M059J (cell line): ENCODE data around the gene ABR. TPM values are rescaled to one million over a fixed set of nuclear protein-coding genes. Genes with fewer than 3 reads are reported as not detected.
A peak's percentile ranks its signal among the peaks of the same experiment; 100 is the strongest.
"Not testable (repeated sequence)": the region's sequence is repeated elsewhere in the genome, so short reads cannot be mapped to it uniquely, and the experiment has no call there.

Experiments
- DNase-seq: peaks from one replicate; pipeline ENCODE4 v3.0.0-alpha.2; 2012; ENCODE audit warnings: low read depth
- total RNA-seq: library from RNA; depleted of rRNA; stranded (reverse); fragments of >200 nt; shearing (Covaris generic); gene quantifications from 2 replicates; pipeline ENCODE4 v1.2.3, GENCODE V29; 2014

Gene ABR
- total RNA-seq, 1 experiment from 2014 or later, result 47.3 TPM

DNA sequence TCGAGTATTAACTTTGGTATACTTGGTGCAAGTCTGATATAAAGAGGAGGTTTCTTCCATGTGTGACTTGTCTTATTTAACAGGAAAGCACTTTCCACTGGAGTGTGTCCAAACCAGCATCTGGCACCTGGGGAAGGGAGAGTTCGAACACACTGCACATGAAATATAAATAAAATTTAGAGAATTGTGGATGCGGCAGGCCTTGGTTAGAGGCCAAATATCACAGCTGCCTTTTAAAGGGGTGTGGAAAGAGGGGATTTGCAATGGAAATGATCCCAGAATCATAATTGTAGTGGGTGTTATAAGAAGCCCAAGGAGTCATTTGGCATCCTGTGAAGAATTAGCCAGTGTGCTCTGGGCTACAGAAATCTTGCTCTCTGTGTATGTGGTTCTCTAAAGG, 195.9 kb downstream of the ABR start:
- no peak for DNase-seq

DNA sequence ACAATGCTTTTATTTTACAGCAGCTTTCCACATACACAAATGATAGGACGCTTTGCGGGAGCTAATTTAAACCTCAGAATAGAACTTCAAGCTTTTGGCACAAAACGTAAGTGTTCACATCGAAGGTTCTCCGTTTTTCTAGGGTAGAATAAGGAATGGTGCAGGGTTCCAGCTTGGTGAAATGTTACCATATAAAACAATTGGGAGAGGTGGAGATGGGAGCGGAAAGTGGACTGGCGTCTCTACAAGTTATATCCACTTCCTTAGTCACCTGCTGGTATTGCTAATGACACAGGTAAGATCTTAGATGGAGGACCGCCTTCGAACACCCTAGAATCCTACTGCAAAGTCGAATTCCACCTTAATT, 198.5 kb downstream of the ABR start:
- no peak for DNase-seq

DNA sequence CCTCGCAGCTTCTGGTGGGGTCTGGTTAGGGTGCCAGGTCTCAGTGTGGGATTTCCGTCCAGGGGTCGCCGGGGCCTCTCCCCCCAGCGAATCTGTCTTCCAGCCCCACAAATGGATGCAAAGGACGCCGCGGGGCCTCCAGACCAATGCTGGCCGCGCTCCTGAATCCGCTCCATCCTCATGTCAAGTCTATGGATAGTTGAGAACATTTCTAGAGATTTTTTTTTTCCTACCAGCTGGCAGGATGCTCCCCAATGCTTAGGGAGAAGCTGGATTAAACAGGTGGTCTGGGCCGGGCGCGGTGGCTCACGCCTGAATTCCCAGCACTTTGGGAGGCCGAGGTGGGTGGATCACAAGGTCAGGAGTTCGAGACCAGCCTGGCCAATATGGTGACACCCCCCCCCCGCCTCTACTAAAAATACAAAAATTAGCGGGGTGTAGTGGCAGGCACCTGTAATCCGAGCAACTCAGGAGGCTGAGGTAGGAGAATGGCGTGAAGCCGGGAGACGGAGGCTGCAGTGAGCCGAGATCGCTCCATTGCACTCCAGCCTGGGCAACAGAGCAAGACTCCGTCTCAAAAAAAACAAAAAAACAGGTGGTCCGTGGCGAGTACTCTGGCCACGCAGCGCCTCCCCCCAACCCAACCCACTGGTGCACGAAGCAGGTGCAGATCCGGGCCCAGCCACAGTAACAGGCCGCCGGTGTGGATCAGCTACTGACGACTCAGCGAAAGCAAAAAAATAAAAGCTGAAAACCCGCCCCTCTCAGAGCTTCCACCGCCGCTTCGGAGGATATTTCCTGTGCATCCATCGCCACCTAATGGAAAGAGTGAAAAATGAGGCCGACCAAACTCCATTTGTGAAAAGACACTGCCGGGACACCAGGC, 199.1 kb downstream of the ABR start:
- peak; percentile 87 for DNase-seq

DNA sequence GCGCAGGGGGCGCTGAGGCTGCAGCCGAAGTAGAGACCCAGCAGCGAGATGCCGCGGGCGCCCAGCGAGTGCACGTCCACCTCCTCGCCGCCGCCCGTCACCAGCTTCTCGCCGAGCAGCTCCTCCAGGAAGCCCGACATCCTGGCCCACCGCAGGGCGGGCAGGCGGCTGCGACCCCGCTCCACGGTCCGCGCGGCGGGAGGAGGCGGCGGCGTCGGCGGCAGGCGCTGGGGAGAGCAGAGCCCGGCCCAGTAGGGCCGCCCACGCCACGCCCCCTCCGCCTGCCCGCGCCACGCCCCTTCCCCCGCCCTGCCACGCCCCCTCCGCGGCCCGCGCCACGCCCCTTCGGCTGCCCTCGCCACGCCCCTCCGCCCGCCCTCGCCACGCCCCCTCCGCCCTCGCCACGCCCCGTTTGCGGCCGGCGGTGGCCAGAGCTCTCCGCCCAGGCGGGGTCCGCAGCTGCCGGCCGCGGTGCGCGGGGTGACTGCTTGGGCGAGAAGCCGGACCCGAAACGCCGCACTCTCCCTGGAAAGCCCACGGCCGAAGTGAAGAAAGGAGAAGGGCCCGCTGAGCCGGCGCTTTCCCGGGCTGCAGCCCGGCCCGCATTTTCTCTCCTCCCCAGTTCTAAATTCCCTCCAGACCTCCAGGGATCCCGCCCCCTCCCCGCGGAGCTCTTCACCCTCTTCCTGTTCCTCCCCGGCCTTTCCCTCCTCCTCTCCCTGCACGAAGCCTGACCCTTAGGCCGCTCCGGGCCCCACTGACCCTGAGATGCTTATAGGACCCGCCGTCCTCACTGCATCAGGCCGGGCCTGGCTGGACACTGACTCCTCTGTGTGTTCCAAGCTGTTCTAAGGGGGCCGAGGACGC, 200.0 kb downstream of the ABR start, which contains the start of gene NXN:
Gene NXN (minus strand): TSS at position 238 of the 867 bp plus-strand sequence.
- peak; percentile 55 for DNase-seq

DNA sequence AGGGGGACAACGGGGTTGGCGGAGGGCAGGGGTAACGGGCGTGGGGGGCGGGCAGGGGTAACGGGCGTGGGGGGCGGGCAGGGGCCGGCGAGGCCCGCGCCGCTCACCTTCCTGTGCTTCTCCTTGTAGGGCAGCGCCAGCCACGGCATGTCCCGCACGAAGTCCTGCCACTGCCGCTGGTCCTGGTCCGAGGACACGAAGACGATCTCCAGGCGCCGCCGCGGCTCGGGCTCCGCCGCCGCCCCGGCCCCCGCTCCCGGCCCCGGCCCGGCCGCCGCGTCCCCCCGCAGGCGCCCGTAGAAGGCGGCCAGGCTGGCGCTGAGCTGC, 200.6 kb downstream of the ABR start:
- DNase-seq, result no peak

DNA sequence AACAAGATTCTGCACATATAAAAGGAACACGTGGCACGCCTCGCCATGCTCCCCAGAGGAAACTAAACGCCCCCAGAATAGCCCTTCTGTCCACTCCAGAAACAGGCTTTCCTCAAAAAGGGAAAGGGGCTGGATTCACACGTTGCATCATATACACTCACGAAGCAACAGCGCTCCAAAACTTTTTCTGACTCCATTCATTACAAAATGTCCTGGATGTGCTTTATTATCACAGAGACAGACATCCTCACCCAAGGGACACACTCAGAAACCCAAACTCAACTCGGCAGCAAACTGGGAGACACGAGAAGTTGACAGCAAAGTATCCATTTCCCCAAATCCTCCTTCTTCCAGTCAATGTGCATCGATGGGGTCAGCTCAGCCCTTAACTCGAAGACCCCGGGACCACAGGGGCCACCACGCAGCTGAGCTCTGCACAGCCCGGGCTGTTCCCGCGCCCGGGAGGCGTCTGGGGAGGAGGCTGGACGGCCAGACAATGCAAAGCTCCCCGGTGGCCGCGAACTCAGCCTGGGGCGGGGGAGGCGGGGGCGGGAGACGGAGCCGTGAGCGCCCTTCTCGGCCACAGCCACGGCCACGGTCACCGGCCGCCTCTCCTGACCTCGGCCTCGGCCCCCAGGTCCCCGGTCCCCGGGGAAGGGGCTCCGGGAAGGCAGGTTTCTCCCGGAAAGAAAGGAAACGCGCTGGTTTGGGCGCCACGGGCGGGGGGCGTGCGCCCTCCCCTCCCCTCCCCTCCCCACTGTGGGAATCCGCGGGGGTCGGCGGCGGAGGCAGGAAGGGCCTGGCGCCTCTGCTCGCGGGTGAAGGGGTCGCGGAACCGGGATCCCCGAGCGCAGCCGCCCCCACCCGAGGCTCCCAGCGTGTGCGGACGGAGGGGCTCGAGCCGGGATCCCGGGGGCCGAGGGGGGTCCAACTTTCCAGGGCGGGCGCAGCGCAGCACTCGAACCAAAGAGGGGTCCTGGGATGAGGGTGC, 201.4 kb downstream of the ABR start:
- DNase-seq, result peak; percentile 35

DNA sequence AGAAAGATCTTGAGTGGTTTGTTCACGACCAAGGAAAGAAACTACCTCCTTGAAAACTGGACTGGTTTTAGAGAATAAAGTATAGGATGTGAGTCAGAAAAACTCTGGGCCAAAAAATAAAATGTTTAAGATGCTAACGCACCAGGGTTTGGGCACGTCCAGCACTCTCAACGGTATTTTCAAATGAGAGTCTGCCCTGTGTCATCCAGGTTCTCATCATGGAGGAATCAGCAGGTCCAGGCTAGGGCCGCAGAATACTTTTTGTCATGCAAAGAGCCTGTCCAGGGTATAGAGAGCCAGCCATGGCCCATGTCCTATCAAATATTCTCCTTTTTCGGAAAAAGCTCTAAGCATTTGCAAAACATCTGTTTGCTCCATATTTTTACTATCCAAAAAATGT, 202.6 kb downstream of the ABR start:
- no peak for DNase-seq

DNA sequence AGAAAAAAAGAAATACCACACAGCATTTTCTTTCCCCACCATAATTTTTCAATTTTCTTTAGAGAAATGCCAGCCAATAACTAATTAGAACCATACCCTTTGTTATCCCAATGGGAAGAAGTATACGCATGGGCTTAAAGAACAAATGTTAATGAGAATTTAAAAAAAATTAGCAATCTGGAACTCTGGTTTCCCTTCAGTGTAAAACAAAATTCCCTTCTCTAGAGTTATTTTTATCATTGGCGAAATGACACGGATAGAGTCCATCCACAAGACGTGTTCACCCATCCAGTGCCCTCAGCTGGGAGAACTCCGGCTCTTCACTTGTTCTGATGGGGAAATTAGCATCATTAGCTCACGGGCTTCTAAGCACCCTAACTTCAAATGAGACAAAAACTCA, 203.5 kb downstream of the ABR start:
- no peak for DNase-seq

DNA sequence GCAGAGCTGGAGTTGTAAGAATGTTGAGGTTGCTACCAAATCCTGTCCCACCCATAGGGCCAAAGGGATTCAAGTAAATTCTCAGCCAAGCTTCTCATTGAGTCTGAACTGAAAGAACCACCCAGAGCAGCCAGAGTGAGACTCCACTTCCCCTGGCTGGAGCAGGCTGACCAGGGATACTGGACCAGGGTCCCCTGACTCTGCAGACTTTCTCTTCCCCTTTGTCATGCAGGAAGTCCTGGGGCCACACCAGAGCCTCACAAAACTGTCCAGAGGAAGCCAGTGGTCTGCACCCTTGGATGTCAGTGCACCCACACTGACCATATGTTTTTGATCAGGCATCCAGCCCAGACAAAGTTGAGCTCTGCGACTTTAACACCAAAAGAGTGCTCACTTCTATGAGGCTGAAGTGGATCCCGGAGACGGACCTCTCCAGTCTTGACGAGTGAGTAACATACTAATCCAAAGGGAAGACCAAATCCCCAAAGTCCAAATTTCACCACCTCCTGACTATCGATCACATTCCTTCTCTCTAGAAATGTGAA, 204.3 kb downstream of the ABR start:
- DNase-seq, result no peak

DNA sequence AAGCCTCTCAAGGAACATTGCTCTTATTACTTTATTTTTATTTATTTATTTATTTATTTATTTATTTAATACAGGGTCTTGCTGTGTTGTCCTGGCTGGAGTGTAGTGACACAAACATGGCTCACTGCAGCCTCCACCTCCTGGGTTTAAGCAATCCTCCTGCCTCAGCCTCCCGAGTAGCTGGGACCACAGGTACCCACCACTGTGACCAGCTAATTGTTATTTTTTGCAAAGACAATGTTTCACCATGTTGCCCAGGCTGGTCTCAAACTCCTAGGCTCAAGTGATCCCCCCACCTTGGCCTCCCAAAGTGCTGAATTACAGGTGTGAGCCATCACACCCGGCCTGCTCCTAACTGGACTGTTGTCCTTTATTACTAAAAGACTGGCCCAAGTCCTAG, 205.0 kb downstream of the ABR start:
- DNase-seq, result not testable (repeated sequence)

DNA sequence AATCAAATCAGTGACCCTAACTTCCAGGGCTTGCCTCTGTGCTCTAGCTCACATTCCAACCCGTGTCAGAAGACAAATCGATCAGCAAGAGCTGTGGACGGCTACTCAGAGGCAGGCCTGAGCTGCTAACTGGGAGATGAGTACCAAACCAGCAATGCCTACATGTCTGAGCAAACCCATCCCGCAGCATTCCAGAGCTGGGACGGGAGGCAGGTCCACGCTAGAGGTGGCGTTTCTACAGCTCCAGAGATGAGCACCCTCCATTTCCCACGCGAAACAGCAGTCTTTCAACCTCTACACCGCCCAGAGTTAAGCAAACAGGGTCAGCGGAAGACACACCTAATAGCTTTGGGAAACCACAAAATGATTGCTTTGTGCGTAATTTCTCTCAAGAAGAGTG, 206.7 kb downstream of the ABR start:
- no peak for DNase-seq

DNA sequence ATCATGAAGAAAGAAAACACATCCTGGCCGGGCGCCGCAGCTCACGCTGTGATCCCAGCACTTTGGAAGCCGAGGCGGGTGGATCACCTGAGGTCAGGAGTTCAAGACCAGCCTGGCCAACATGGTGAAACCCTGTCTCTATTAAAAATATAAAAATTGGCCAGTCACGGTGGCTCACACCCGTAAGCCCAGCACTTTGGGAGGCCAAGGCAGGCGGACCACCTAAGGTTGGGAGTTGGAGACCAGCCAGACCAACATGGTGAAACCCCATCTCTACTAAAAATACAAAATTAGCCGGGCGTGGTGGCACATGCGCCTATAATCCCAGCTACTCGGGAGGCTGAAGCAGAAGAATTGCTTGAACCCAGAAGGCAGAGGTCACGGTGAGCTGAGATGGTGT, 207.9 kb downstream of the ABR start:
- not testable (repeated sequence) for DNase-seq

DNA sequence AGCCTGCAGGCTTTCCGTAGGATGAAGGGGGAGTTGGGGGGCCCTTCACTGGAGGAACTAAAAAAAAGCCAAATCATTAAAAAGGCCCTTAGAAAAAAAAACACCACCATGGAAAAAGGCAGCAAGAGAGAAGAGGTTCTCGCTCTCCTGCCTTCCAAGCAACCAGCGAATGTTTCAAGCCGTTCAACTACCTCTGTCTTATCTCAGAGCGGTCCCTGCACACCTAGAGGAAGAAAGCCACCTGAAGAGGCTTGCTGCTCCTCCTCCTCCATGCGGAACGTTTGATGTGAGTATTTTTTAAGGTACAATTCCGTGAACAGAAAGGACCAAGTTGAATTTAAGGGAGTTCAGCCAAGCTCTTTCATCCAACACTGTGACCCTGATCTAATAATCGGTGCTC, 209.4 kb downstream of the ABR start:
- no peak for DNase-seq

DNA sequence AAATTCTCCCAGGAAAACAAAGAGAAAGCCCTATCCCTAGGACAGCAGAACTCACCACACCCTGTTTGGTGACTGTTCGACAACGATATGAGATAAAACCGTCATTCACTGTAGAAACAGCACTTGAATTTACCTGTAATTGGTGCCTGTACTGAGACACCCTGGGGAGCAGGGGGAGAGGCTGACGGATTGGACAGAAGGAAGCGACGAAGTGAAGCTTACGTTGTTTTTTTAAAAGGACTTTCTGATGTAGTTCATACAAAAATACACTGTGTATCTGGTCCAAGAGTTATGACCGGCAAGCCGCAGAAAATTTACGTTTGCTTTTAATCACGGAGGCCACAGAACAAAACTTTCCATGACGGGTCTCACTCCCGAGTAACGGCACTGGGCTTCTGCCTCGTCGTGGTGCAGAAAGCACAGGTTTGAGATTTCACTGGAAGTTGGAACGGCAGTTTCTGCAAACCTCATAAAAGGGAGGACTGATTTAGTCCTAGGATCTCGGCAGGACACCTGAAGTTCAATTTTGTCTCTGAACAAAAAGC, 209.9 kb downstream of the ABR start:
- DNase-seq, result no peak

DNA sequence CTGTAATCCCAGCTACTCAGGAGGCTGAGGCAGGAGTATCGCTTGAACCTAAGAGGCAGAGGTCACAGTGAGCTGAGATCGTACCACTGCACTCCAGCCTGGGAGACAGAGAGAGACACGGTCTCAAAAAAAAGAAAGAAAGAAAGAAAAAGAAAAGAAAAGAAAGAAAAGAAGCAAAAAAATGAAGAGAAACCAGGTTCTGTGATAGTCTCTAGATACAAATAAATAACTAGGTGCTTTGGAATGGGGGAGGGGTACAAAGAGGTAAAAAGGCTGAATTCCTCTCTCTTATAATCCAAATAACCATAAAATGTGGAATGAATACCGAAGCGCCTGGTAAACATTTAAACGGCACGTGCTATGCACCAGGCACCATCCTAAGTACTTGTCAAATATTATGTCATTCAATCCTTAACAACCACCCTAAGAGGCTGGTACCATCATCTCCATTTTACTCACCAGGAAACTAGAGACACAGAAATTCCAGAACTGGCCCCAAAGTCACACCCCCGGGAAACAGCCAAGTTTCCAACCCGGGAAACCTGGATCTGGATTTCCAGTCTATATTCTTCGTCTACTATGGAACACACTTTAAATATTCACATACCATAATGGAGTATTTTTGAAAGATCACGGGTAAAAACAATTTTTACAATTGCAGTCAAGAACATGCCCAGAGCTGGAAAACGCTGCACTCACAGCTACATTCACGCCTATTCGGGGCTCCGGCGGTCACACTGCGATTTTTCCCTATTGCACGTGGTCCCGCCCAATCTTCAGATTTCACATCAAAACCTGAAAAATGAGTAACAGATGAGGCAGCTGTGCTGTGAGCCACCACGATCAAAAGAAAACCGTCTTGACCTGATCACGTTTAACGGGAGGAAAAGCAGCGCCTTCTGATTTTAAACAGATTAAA, 210.7 kb downstream of the ABR start:
- no peak for DNase-seq

DNA sequence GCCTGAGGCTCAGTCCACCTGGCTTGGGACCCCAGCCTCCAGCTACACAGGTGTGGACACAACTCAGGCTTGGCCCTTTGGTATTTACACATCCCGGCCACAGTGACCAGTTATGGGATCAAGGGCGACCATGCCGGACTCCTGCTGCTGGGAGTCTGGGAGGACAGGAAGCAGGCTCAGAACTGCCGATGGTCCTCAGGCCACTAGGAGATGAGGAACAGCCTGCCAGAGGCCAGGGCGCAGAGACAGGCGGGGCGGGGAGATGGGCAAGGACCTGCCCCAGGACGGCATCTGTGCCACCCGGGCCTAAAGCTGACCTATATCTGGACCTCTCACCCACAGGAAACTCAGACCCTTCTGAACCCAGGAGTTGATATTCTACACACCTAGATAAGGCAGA, 212.7 kb downstream of the ABR start:
- DNase-seq, result no peak

DNA sequence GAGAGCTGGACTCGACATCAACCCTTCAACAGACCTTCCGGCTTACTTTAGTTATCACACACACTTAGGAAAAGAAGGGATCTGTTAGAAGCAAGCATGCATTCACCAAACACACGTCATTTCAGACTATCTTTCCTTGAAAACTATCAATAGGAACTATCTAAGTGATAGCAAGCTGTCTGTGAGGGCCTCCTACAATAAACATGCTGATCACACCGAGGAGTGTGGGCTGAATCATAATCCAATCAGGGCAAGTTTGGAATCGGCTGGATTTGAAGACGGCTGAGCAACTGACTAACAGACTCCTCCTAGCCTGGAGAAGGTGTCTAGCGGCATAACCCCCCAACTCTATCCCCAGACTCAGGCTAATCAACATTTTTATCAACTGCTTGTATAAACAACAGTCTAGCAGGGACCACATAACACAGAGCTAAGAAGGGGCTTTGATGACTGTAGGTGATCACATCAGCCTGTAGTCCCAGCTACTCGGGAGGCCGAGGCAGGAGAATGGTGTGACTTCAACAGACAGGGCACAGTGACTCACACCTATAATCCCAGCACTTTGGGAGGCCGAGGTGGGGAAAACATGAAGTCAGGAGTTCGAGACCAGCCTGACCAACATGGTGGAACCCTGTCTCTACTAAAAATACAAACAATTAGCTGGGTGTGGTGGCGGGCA, 214.3 kb downstream of the ABR start:
- no peak for DNase-seq

DNA sequence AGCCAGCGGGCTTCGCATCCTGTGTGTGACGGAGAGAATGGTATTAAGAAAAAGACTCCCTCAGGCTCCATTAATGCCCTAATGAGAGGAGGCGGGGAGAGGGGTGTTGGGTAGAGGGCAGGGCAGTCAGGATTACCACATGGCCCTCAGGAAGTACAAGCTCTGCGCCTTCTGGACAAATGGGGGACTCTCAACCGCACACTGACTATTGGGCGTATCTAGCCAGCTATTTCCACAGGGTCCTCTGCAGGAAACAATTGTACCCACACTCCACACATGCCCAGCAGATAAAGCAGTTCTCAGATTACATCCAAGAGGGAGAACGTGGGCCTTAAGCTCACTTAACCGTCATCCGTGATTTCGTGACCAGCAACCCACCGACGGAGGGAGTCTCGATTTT, 214.9 kb downstream of the ABR start:
- no peak for DNase-seq

DNA sequence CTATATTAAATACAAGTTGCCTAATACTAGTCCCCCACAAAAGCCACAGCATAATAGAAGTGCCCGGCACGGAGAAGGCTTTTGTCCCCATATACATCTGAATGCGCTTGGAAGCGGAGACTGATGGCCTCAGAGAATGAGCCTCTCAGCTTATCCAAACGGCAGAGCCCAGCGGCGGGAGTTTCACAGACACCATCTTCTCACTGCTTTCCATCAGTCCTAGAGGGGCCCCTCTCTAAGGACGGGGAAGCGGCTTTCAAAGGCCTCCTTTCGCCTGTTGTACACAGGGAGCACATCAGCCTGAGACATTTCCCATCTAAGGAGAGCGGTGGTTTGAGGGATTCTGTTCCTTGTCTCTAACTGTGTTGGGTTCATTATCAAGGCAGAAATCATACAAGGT, 217.1 kb downstream of the ABR start:
- no peak for DNase-seq

DNA sequence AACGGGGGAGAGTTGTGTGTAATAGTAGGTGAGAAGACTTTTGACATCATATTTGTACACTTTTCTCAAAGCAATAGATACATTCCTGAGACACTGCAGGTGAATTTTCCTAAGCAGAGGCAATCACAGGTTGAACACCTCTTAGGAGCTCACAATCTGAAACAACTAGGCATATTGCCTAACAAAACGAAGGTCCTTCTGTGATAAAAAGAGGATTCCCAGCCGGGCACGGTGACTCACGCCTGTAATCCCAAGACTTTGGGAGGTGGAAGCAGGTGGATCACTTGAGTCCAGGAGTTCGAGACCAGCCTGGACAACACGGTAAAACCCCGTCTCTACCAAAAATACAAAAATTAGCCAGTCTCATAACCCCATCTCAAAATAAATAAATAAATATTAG, 217.6 kb downstream of the ABR start:
- DNase-seq, result no peak
